Inflammatory macrophage treated with lipopolysaccharide for 1 hour (primary cell): Measurements from ENCODE around the gene TBCA.

Source experiments
- DNase-seq, 2 donors: peaks; one replicate each; pipeline ENCODE4 v3.0.0-alpha.2; 2020 to 2022

The TBCA gene

DNA sequence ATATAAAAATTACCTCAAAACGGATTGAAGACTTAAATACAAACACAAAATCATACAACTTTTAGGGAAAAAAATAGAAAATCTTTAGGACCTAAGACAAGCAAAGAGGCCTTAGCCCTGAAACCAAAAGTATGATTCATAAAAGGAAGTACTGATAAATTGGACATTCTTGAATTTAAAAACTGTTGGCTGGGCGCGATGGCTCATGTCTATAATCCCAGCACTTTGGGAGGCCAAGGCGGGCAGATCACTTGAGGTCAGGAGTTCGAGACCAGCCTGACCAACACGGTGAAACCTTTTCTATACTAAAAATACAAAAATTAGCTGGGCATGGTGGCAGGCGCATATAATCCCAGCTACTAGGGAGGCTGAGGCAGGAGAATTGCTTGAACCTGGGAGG is 76.6 kb downstream of the TBCA start:
- DNase-seq = peak; percentile 31 to 32

DNA sequence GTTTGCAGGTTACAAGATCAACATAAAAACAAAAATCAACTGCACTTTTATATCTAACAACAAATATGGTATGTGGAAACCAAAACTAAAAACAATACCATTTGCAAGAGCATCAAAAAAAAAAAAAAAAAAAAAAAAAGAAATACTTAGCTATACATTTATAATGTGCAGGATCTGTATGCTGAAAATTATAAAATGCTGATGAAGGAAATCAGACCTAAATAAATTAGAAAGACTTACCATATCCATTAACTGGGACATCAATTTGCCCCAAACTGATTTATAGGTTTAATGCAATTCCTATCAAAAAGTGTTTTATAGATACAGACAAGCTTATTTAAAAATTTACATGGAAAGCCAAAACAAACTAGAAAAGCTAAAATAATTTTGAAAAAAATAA is 77.2 kb downstream of the TBCA start:
- no peak for DNase-seq

DNA sequence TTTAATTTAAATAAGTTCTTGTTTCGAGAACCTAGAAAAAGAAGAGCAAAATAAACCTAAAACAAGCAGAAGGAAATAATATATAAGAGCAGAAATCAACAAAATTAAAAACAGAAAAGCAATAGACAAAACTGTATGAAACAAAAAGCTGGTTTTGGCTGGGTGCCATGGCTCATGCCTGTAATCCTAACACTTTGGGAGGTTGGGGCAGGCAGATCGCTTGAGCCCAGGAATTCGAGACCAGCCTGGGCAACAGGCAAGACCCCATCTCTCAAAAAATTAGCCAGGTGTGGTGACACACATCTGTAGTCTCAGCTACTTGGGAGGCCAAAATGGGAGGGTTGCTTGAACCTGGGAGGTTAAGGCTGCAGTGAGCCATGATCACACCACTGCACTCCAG is 78.4 kb downstream of the TBCA start:
- no peak for DNase-seq

DNA sequence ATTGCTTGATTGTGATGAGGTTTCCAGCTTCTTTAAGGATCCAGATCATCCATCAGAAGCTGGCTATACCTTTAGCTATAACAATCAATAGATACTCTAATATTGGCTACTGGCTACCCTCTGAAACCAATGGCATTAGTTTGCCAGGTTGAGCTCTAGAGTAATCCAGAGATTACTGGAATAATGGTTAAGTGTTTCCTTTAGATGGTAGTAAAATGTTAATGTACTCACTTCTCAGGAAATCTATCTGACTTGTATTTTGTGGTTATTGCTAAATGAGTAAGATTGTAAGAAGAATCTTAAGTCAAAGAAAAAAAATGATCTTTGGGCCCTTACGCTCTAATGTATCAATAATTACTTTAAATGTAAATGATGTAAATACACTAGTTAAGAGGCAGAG is 80.0 kb downstream of the TBCA start:
- DNase-seq = no peak

DNA sequence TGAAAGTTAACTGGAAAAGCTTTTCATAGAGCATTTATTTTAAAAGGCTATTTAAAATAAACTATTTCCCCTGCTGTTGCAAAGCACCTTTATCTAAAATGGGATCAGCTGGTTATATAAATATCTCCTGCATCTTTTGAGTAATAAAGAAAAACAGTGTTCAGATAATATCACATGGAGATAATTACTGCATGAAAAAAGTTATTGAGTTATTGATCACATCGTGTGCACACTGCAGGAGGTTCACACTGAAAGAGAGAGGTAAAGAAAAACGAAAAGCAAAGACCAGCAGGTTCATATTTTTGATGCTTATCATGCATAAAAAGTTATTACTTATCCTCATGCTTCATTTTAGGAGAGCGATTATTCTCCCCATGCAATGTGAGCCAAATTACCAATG is 82.2 kb downstream of the TBCA start:
- DNase-seq = no peak

DNA sequence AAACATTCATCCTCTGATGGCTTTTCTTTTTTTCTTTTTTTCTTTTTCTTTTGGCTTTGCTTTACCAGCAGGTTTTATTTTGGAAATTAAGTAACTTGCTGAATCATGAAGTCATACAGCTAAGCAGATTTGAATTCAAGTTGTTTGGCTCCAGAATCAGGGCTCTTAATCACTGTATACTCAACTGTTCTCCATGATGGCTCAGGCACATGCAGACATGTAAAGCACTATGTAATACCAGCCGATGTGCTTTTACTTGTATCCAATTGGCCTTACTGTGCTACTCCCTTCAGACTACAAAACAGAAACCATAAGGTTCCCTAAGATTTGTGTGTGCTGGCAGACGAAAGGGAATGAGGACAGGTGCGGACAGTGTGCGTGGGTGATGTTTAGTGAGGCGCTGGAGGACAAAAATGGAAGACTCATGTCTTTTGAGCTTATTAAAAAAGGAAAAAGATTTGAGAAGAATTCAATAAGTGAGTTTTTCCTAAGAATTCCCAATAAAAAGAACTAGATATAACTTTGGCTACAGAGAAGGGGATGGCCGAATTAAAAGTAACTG is 92.9 kb downstream of the TBCA start:
- no peak for DNase-seq

DNA sequence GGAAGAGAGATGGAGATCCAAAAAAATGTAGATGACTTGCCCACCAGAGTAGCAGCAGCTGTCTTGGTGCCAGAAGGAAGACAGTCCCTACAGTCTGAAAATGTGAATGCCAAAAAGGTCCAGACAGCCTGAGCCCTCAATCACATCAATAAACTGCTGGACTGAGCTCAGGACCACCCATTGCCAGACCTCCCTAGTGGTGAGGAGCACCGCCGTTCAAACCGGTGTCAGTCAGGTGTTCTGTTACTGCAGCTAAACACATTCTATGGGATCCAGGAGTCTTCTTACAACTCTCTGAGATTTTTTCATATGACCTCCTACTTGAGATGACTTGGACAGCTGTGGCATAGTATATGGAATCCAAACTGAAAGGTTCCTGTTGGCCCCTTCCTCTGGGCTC is 105.6 kb downstream of the TBCA start:
- DNase-seq = no peak

DNA sequence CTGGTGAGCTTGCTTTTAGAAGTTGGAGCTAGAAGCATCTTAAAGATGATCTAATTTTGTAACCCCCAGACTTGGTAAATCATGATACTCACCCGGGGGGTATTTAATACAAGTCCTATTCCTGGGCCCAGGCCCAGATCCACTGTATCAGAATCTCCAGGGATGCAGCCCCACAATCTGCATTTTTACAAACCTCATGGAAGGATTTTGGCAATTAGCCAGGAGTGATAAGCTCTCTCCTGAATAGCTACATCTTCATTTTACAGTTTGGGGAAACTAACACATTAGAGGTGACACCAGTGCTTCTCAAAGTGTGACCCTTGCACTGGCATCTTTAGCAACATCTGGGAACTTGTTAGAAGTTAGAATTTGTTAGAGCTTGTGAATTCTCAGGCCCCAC is 106.5 kb downstream of the TBCA start:
- DNase-seq = no peak

DNA sequence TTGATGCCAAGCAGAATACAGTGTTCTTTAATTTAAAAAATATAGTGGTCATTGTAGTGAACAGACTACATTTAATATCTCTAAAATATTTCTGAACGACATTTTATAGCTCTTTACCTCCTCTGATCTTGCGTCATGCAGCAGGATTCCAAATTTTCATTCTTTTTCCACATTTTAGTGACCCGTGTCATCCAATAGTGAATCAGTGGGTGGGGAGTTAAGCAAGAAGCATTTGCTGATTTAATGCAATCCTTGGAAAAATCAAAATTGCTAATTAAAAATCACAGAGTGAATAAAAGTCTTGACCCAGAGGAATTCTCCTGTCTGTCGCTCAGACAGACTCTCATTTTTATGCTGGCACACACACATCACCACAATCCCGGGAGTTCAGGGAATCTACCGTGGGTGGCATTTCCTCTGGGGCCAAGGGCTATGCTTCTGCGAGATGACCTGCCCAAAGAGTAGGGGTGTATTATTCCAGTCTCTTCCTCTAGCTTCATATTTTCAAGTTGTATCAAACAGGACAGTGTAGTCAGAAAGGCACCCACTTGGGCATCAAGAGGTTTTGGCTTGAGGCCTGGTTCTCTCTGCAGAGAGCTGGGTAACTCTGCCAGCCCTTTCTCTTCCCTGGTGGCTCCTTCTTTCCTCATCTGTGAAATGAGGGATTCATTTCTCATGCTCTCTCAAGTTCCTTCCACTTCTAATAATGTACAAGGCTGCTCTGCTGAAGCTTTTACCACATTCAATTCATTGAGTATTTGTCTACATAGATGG is 112.9 kb downstream of the TBCA start:
- DNase-seq = no peak

DNA sequence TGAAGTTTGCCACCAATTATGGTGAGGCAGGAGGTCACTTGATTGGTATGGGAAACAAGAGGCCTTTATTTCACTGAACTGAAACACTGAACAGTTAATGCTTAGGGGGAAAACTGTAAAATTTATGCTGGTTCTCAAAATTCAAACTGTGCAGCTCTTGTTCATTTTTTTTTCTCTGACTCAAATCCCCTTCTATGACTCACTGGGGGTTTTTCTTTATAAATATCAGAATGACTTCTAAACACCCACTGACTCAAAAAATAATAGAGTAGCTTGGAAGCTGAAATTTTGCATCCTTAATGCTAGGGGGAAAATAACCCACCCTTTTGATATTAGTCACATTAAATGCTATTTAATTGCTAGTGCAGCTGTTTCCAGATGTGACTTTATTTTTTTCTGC is 113.5 kb downstream of the TBCA start:
- DNase-seq = no peak

DNA sequence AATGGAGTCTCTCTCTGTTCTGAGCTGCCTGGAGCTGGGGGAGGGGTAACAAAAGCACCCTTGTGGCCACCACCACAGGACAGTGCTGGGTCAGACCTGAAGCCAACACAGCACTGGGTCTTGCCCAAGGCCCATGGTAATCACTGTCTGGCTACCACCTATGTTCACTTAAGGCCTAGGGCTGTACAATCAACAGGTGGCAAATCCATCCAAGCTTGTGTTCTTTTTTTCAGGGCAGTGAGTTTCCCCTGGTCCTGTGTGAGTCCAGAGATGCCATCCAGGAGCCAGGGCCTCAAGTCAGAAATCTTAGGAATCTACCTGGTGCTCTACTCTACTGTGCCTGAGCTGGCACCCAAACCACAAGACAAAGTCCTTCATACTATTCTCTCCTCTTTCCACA is 117.5 kb downstream of the TBCA start:
- DNase-seq = no peak

DNA sequence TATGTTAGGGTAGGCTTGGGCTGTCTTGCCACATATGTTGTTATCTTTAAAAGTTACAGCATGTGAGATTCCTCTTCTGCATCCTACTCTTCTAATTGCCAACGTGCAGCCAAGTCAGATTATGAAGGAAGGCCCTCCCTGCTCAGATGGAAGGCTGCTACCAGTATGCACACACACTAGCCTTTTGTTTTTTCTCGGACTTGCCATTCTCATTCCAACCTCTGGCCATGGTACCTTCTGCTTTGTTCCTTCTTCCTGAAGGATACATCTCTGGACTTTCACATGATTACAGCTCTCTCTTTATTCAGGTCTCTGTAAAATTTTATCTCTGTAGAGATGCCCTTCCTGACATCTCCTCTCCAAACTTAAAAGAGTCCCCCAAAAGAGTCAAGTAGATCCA is 124.8 kb downstream of the TBCA start:
- no peak for DNase-seq

DNA sequence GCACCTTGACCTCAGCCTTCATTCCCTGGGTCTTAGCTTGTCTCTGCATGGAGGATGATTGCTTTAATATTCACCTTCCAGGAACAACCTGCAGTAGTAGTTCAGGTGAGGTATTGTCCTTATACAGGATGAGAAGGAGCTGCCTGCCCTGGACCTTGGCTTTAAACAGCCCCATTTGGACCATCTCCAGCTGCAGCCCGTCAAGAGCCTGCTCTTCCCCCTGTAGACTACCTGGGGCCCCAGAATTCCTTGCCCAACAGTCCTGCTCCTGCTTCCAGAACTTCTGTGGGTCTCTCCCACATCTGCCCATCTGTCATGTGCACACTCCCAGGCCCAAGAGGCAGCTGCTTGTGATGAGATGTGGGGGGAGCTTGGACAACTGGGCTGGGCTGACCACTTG is 125.5 kb downstream of the TBCA start:
- no peak for DNase-seq

DNA sequence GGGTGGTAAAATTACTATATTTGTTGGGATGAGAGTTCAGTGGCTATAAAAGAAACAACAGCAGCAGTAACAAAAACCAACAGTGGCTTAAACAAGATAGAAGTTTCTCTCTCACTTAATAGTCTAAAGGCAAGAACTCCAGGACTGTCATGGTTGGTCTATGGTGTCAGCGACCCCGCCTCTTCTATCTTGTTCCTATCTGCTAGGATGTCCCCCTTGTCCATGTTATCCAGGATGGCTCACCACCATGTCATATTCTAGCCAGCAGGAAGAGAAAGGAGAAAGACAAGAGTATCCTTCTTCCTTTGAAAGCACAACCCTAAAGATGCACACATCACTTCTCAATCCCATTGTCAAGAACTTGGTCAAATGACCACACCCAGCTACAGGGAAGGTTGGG is 126.4 kb downstream of the TBCA start:
- no peak for DNase-seq

DNA sequence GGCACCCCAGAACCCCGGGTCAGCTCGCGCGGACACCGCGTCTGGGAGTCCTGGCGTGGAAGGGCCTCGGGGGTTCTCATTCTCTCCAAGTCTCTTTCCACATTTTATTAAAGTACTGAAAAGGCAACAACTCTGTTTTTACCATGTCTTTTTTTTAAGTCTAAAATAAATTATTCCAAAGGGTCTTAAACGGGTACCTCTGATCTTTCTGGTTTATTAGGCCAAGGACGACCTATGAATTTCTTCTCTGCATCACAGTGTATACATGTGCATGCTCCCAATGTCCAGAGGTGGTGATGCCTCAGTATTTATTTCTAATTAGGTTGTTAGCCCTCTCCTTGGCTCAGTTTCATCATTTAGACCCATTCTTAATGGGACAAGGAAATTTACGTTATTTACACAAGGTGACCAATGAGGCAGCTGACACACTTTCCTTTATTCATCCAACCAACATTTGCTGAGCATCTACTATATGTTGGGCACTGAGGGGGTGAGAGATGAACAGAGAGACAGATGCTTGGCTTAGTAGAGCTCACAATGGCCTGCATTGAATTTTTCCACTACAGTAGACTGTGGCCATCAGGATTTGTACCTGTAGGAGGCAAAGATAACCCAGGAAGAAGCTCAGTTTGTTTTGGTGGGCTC is 130.0 kb downstream of the TBCA start:
- DNase-seq = no peak

DNA sequence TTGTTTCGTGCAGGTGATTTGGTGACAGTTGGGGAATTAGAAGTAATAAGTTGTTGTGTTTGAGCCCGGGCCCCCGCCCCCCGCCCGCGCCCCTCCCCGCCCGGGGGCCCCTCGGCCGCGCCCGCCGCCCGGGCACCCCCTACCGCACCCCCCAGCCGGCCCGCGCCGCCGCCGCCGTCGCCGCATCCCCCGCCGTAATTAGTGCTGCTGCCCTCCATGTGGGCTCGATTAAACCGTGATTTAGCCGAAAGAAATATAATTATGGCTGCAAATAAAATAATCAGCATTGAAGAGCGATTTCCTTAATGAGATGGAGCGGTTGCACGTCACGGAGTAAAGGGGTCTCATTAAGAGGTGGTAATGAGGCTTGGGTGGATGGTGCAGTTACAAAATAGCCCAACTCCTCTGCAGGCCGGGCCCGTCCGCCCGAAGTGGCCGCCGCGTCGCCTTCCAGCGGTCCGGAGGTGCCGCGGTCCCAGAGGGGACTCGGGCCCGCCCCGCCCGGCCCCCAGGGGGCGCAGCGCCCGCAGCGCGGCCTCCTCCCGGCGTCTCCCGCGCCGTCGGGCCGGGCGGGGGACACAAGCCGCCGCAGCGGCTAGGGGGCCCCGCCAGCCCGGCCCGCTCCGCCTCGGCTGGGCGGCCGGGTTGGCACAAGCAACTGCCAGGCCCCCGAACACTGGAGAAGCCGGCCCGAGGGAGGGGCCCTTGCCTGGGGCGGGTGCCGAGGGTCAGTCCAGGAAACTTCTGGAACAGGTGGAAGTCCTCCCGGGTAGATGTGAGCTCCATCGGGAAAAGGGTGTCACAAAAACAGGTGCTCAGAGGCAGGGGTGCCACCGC is 130.8 kb downstream of the TBCA start:
- DNase-seq = peak in 1 of 2 donors; percentile 51

DNA sequence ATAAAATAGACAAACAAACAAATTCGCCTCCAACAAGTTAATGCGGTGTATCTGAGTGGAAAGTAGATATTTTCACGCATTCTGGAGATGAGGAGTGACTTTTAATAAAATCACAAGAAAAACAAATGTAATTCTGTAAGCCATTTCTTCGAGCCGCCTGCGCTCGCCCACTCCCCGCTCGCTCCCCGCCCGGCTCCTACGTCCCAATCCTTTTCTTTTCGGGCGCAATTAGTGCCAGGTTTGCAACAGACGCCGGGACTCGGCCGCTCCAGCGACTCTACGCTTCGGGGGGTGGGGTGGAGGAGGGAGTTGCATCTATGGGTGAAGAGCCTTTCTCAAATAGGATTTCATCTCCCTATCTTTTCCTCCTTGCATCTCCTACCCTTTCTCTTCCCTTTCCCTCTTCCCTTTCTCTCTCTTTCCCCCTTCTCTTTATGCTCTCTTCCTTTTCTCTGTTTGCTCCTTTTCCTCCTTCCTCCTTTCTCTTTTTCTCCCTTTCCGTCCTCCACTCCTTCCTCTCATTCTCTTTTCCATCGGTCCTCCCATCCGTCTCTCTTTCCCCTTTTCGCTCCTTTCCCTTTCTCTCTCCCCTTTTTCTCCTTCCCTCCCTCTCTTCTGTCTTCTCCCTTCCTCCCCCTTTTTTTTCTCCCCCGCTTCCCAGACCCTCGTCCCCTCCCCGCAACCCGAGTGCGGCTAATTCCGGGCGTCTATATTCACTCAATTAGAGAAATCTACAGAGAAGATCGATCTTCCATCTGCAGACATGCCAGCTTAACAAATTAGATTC is 131.6 kb downstream of the TBCA start:
- DNase-seq = no peak

DNA sequence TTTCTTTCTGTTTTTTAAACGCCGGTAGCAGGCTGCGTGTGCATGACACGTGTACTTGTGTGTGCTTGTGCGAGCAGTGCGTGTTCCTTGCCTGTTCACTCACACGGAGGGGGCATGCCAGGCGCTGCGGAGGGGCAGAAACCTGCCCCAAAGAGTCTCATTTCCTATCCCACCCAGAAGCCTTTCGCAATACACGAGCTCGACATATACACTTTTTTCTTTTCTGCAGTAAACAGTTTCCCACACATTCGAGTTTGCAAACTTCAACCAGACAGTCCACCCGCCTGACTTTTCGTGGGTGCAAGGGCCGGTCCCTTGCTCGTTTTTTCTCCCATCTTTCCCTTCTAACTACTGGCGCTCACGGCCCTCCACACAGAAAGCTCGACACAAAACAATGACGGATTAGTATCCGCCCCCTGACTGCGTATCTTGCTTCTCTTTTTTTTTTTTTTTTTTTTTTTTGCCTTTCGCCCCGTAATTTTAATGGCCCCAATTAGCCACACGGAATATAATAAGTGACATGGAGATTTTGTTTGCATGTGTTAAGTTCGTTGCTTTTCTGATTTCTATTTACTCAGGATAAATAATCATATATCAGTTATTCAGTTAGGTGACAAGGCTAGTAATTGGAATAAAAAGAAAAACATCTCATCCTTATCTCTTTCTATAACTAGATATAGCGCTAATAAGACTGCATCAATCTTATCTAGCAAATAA is 132.3 kb downstream of the TBCA start:
- DNase-seq = peak; percentile 28 to 48

DNA sequence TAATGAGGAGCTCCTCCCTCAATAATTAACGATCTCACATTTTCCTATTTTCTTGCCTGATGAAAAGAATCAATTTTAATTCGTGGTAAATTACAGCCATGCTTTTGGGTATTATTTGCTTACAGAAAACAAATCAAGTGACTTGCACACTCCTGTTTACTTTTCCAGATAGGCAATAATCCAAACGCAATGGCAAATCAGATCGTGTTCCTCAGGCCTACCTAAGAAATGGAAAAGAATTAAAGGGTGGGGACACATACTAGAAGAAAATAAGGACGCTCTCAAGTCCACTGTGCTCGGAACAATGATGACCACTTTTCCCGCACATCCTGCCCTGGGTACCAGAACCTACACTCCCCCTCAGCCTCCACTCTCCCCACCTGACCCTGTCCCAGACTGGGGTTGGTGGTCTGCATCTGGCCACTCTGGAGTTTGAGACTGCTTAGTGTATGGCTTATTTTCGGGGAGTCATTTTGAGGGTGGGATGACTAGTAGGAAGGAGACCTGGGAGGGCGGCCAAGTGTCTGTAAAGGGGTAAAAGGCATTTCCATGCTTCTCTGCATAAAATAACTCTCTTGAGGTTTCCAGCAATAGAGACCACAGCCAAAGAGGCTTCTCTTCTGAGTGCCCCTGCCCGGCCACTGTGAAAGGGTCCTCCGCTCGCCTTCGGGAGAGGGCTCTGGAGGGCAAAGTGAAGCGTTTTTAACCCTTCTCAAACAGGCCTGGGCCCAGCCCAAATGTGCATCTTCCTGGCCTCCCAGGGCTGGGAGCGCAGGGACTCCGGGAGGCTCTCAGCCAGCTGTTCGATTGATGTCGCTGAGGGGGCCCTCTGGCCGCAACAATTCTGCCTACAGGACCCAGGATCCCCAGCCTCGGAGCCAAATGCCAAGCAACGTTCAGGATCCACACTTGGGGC is 133.1 kb downstream of the TBCA start:
- DNase-seq = no peak

DNA sequence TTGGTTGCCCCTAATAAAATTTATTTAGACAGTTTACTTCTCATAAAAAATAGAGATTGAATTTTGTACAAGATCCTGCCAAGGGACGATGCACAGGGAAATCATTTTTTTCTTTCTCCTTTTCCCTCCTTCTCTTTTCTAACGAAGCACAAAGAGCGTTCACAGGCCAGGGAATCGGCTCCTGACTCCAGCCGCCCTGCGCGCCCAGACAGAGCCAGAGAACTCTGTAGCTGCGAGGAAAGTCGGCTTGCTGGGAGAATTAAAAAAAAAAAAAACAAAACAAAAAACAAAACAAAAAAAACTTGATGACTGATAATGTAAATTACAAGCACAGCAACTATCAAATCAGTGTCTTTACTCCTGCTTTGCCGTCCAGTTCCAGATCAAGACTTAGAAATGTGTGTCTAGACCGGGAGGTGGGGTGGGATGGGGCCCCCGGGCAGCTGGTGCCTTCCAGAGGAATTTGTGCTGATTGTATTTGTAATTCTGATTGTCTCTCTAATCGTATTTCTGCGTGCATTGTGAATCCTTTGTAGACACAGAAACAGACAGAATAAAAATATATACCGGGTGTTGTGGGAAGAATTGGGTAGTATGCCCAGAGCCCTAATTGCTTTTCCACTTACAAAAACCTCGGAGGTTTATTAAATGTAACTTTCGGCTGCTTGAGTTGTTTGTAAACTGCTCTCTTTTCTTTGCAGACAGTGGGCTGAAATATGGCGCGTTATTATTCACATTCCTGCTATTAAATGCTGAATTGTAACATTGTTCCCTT is 134.0 kb downstream of the TBCA start:
- no peak for DNase-seq
